ENCODE results near the gene CCDC136. TPM values are rescaled to one million over a fixed set of nuclear protein-coding genes. Genes with fewer than 3 reads are reported as not detected.

CCDC136 gene
- total RNA-seq, 1 donor from 2014 or later = 0.26 TPM

DNA sequence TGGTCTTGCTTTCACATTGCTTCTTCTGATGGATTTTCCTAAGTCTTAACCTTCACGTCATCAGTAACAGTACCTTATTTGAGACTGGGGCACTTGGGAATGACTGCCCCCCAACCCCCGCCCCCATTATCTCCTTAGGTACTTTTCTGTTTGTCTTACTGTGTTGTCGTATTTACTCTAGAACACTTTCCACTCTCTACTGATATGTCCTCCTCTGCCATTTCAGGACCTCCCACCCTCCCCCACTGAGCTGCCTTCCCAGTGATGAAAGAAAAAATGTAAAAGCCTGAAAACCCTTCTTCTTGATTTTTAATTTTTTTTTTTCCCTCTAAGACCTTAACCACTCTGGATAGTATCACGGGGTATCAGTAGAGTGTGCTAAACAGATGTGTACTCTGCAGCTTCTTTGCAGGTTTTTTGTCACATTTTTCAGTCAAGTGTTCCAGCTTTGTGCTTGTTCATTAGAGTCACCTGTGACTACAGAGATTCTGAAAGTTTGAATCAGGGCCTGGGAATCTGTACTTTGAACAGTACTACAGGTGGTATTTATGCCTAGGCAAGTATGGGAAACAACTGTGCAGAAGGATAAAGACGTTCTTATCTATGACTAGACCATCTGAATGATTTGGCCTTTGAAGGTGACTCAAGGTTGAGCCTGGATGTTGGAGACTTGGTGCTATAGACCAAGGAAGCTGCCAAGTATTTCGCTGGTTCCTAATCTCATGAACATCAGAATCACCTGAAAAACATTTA lies 44.3 kb upstream of the CCDC136 start:
- DNase-seq (ENCODE audit: low read depth) (no peak), FAIRE-seq (no peak)
- H3K4me3 ChIP-seq (ENCODE audit: low read depth, low read length) = no peak overlapping the region
- no peaks in the 10 kb centered on the region for H3K27me3 ChIP-seq (ENCODE audit: control insufficient read depth, insufficient read depth, low read length)
- TF ChIP-seq, protein P1, sequence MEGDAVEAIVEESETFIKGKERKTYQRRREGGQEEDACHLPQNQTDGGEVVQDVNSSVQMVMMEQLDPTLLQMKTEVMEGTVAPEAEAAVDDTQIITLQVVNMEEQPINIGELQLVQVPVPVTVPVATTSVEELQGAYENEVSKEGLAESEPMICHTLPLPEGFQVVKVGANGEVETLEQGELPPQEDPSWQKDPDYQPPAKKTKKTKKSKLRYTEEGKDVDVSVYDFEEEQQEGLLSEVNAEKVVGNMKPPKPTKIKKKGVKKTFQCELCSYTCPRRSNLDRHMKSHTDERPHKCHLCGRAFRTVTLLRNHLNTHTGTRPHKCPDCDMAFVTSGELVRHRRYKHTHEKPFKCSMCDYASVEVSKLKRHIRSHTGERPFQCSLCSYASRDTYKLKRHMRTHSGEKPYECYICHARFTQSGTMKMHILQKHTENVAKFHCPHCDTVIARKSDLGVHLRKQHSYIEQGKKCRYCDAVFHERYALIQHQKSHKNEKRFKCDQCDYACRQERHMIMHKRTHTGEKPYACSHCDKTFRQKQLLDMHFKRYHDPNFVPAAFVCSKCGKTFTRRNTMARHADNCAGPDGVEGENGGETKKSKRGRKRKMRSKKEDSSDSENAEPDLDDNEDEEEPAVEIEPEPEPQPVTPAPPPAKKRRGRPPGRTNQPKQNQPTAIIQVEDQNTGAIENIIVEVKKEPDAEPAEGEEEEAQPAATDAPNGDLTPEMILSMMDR (IDR thresholded peaks at IDR 0.05; ENCODE audit: insufficient read depth, low read length, severe bottlenecking) = no peak
- H3K36me3 ChIP-seq (ENCODE audit: control insufficient read depth, insufficient read depth, low read length) = peaks cover 6% of the 10 kb centered on the region

DNA sequence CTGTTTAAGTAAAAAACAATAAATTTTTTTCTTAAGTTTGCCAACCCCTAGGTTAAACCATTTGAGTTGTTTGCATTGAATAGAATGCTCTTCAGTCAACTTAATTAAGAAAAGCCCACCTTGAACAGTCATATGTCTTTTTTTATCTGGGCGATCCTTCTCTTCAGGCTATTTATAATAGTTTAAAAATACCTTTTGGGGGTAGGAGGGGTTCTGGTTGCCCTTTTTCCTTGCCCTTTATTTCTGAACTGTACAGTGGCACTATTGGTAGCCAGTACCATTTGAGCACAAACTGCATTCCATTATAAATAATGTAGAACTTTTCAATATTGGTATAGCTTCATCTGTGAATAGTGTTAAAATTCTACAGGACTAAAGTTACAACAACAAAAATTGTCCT lies 39.5 kb upstream of the CCDC136 start:
- FAIRE-seq (no peak), DNase-seq (ENCODE audit: low read depth) (no peak)
- TF ChIP-seq, protein P1 (IDR thresholded peaks at IDR 0.05; ENCODE audit: insufficient read depth, low read length, severe bottlenecking) = no peak
- Histone ChIP-seq H3K27me3 (ENCODE audit: control insufficient read depth, insufficient read depth, low read length) (no peaks in the 10 kb centered on the region), H3K36me3 (ENCODE audit: control insufficient read depth, insufficient read depth, low read length) (peaks cover 14% of the 10 kb centered on the region), H3K4me3 (ENCODE audit: low read depth, low read length) (no peak overlapping the region)

DNA sequence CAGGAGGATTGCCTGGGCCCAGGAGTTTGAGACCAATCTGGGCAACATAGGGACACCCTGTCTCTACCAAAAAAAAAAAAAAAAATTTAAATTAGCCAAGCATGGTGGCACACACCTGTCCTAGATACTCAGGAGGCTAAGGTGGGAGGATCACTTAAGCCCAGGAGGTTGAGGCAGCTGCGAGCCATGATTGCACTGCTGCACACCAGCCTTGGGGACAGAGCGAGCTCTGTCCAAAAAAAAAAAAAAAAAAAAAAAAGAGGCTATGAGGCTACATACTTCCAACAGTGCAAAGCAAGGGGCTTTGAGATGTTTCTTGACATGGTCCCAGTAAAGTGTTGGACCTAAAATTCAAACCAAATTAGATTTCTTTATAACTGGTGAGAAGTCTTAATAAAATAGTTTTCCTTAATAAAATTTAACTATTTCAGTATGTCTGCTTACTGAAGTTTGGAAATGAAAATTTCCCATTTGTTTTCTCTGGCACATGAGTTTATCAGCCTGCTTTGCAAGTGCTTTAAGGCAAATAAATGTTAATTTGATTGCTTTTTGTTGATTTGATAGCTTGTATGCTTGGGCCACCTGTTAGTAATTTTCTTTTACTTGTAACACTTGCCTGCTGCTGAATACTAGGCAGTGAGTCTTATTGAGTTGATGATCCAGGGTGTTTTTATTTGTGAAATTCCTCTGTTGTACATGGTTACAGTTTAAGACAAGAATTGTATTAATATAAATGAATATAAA lies 36.5 kb upstream of the CCDC136 start:
- no peak for DNase-seq (ENCODE audit: low read depth)
- Histone ChIP-seq H3K36me3 (ENCODE audit: control insufficient read depth, insufficient read depth, low read length) (peaks cover 15% of the 10 kb centered on the region), H3K4me3 (ENCODE audit: low read depth, low read length) (no peak overlapping the region), H3K27me3 (ENCODE audit: control insufficient read depth, insufficient read depth, low read length) (no peaks in the 10 kb centered on the region)
- TF ChIP-seq, protein P1 (IDR thresholded peaks at IDR 0.05; ENCODE audit: insufficient read depth, low read length, severe bottlenecking) = no peak
- FAIRE-seq = no peak

DNA sequence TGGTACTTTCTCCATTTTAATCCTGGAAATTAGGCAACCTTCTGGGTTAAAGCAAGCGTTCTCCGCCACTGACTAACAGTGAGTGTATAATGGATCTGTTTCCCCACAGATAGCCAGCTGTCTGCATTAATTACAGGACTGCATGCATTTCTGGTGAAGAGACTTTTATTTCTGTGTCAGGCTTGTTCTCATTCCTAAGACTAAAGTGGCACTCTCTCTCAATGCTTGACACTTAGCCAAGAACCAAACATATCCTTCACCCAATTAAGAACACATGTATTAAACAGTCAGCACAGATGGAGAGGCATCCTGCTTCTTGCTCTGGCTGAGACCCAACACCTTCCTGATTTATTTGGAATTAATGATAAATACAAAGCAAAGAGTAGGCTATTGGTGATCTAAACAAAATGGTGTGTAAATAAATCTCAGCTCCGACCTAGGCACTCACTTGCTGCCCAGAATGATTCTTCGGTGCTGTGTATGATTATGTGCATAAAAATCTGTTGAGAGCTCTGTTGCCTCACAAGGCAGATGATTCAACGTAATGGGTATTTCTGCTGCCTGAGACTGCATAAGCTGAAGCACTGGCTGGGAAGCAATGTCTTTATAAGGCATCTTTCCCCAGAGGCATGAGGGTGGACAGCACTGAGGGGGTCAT lies 35.8 kb upstream of the CCDC136 start:
- TF ChIP-seq, protein P1 (IDR thresholded peaks at IDR 0.05; ENCODE audit: insufficient read depth, low read length, severe bottlenecking) = no peak
- peaks cover 15% of the 10 kb centered on the region for H3K36me3 ChIP-seq (ENCODE audit: control insufficient read depth, insufficient read depth, low read length)
- H3K4me3 ChIP-seq (ENCODE audit: low read depth, low read length) = no peak overlapping the region
- DNase-seq (ENCODE audit: low read depth) (no peak), FAIRE-seq (no peak)
- no peaks in the 10 kb centered on the region for H3K27me3 ChIP-seq (ENCODE audit: control insufficient read depth, insufficient read depth, low read length)

DNA sequence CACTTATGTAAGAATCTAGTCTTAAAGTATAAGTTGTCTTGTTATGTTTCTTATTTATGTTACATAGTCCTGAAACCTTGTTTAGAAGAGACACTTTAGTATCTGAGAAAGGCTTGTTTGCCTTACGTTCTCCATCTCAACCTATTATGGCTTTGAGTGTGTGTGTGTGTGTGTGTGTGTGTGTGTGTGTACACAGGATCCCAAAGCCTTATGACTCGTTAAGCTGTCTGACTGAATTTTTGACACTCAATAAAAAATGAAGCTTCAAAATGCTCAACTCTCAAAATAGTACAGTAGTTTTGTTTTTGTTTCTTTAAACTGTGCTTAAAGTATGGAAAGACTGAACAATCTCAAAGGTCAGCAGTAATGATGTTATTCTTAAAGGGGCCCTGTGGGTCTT lies 34.6 kb upstream of the CCDC136 start:
- H3K36me3 ChIP-seq (ENCODE audit: control insufficient read depth, insufficient read depth, low read length) = peaks cover 13% of the 10 kb centered on the region
- no peaks in the 10 kb centered on the region for H3K27me3 ChIP-seq (ENCODE audit: control insufficient read depth, insufficient read depth, low read length)
- H3K4me3 ChIP-seq (ENCODE audit: low read depth, low read length) = no peak overlapping the region
- TF ChIP-seq, protein P1 (IDR thresholded peaks at IDR 0.05; ENCODE audit: insufficient read depth, low read length, severe bottlenecking) = no peak
- no peak for FAIRE-seq
- DNase-seq (ENCODE audit: low read depth) = no peak
